Activated CD8-positive, alpha-beta T cell treated with anti-CD3 and anti-CD28 coated beads for 36 hours (primary cell): ENCODE results near the gene RNF38. TPM values are rescaled to one million over a fixed set of nuclear protein-coding genes. Genes with fewer than 3 reads are reported as not detected.

Experiments
- ATAC-seq: fragments of 200-7000 bp; cut with Tn5 transposase; one replicate; pipeline ENCODE4 v1.10.0; 2021; ENCODE audit warnings: mild to moderate bottlenecking, moderate library complexity
- CTCF ChIA-PET: fragments of 350-600 bp; sonication (Branson Sonifier 250); formaldehyde crosslinking; loops from one replicate; lab custom pipeline; 2021; ENCODE audit warnings: antibody characterized with exemption; lab: Charles Lee
- POLR2A ChIA-PET: fragments of 350-600 bp; sonication (Branson Sonifier 250); formaldehyde crosslinking; loops from one replicate; lab custom pipeline; 2021; ENCODE audit warnings: antibody characterized with exemption; lab: Charles Lee
- DNase-seq: peaks from one replicate; pipeline ENCODE4 v3.0.0-alpha.2; 2020
- H3K27ac Mint-ChIP-seq: one replicate; pipeline ENCODE4 v1.8.0; 2021; ENCODE audit warnings: mild to moderate bottlenecking, mixed read lengths
- H3K27me3 Mint-ChIP-seq: one replicate; pipeline ENCODE4 v1.8.0; 2021; ENCODE audit warnings: mixed read lengths
- H3K36me3 Mint-ChIP-seq: one replicate; pipeline ENCODE4 v1.8.0; 2021; ENCODE audit warnings: low read depth, mixed read lengths
- H3K4me1 Mint-ChIP-seq: one replicate; pipeline ENCODE4 v1.8.0; 2021; ENCODE audit warnings: low read depth, mixed read lengths
- H3K4me3 Mint-ChIP-seq: one replicate; pipeline ENCODE4 v1.8.0; 2021; ENCODE audit warnings: mild to moderate bottlenecking, moderate library complexity, mixed read lengths
- H3K9me3 Mint-ChIP-seq: one replicate; pipeline ENCODE4 v1.8.0; 2021; ENCODE audit warnings: mixed read lengths
- CTCF ChIP-seq: fragments of 200-600 bp; IDR thresholded peaks from one replicate; pipeline ENCODE4 v1.8.0; 2022; ENCODE audit warnings: antibody characterized with exemption, mild to moderate bottlenecking
- intact Hi-C: fragments of 100-400 bp; cut with micrococcal nuclease; formaldehyde crosslinking; loops from one replicate; pipeline ENCODE4 v1.10.0; 2022
- total RNA-seq, 2 experiments: library from RNA; stranded (reverse); gene quantifications; one replicate each; pipeline ENCODE4 v1.2.3, GENCODE V29; 2021

RNF38 gene
- total RNA-seq, 2 experiments from 2014 or later: 33.7 to 36.4 TPM

- intact Hi-C loops: no loop called here
- TF ChIP-seq CTCF: no peak
- ChIA-PET CTCF (interaction anchor here (0.6 to 1.6 kb wide), 4 partner anchors 14 to 211 kb away, joined by 3 to 8 read pairs (median 4); no protein-coding TSS in a partner anchor), POLR2A (no interaction called here)
- H3K4me1 Mint-ChIP-seq: peaks cover 11% of the 10 kb centered on the region
- ATAC-seq (no peak), DNase-seq (no peak)
- H3K27ac Mint-ChIP-seq: peak overlapping the region; percentile 55
- no peaks in the 10 kb centered on the region for H3K9me3 Mint-ChIP-seq
- H3K27me3 Mint-ChIP-seq: no peaks in the 10 kb centered on the region
- H3K4me3 Mint-ChIP-seq: no peak overlapping the region
- peaks cover 33% of the 10 kb centered on the region for H3K36me3 Mint-ChIP-seq
These were observed 54.8 kb downstream of the RNF38 start for GRCh38 chr9:36345103-36345846.

- peaks cover 36% of the 10 kb centered on the region for H3K36me3 Mint-ChIP-seq
- DNase-seq (peak; percentile 46), ATAC-seq (peak; percentile 96)
- H3K27me3 Mint-ChIP-seq: no peaks in the 10 kb centered on the region
- peaks cover 11% of the 10 kb centered on the region for H3K4me1 Mint-ChIP-seq
- H3K9me3 Mint-ChIP-seq: no peaks in the 10 kb centered on the region
- no peak overlapping the region for H3K4me3 Mint-ChIP-seq
- intact Hi-C loops: no loop called here
- POLR2A ChIA-PET: no interaction called here
- peak overlapping the region; percentile 92 for H3K27ac Mint-ChIP-seq
- CTCF ChIA-PET: interaction anchor here (0.6 to 3.4 kb wide), 5 partner anchors 13 to 175 kb away, joined by 3 to 20 read pairs (median 3); no protein-coding TSS in a partner anchor
- no peak for TF ChIP-seq CTCF
These were observed 58.0 kb downstream of the RNF38 start for GRCh38 chr9:36341936-36342577.

GRCh38 chr9:36337865-36338264 lies 62.2 kb downstream of the RNF38 start:
- intact Hi-C loops: no loop called here
- Mint-ChIP-seq H3K9me3 (no peaks in the 10 kb centered on the region), H3K4me1 (peaks cover 11% of the 10 kb centered on the region), H3K36me3 (peaks cover 40% of the 10 kb centered on the region), H3K27me3 (no peaks in the 10 kb centered on the region), H3K27ac (peak overlapping the region; percentile 63), H3K4me3 (no peak overlapping the region)
- no peak for TF ChIP-seq CTCF
- DNase-seq: no peak
- no peak for ATAC-seq
- POLR2A ChIA-PET: interaction anchor here (1.0 kb wide), 1 partner anchor 12 kb away, joined by 3 read pairs; no protein-coding TSS in a partner anchor
- CTCF ChIA-PET: interaction anchor here (0.7 to 4.1 kb wide), 4 partner anchors 9 to 391 kb away, joined by 3 to 27 read pairs (median 3); partner anchors contain the start of gene CLTA

GRCh38 chr9:36337002-36337401 lies 63.1 kb downstream of the RNF38 start:
- ChIA-PET CTCF (interaction anchor here (0.7 to 4.1 kb wide), 6 partner anchors 8 to 170 kb away, joined by 3 to 27 read pairs (median 3); partner anchors contain the start of gene CLTA), POLR2A (interaction anchor here (1.0 kb wide), 1 partner anchor 11 kb away, joined by 3 read pairs; no protein-coding TSS in a partner anchor)
- Mint-ChIP-seq H3K9me3 (no peaks in the 10 kb centered on the region), H3K36me3 (peaks cover 35% of the 10 kb centered on the region), H3K4me1 (peaks cover 3% of the 10 kb centered on the region), H3K4me3 (no peak overlapping the region), H3K27ac (peak overlapping the region; percentile 58), H3K27me3 (no peaks in the 10 kb centered on the region)
- no peak for DNase-seq
- ATAC-seq: no peak
- intact Hi-C loops: no loop called here
- TF ChIP-seq CTCF: no peak
